Jurkat, Clone E6-1 (cell line): ENCODE measurements around the gene PTPRO. TPM values are rescaled to one million over a fixed set of nuclear protein-coding genes. Genes with fewer than 3 reads are reported as not detected.

Source experiments
- DNase-seq: peaks from one replicate; pipeline ENCODE4 v3.0.0-alpha.2; 2011; ENCODE audit warnings: low read depth, low spot score
- H3K4me3 ChIP-seq: 2 replicates; pipeline ENCODE4 v1.5.1; 2011; ENCODE audit warnings: mild to moderate bottlenecking, low read length, control low read depth, moderate library complexity
- polyA plus RNA-seq: library from polyadenylated mRNA; unstranded; fragments of >200 nt; gene quantifications from one replicate; pipeline ENCODE4 v1.2.1, GENCODE V29; 2012; ENCODE audit warnings: missing spikeins; ENCODE audit not compliant: insufficient read length, insufficient read depth

The PTPRO gene
- not detected for polyA plus RNA-seq

- DNase-seq = no peak
- H3K4me3 ChIP-seq = no peak within 1 kb of the TSS
These were observed at the start of gene PTPRO for GRCh38 chr12:15322164-15323061. Gene PTPRO (plus strand): TSS chr12:15322508.

- no peak overlapping the region for H3K4me3 ChIP-seq
- no peak for DNase-seq
These were observed 48.4 kb upstream of the PTPRO start for GRCh38 chr12:15273896-15274295.

- DNase-seq = no peak
- no peak overlapping the region for H3K4me3 ChIP-seq
These were observed 47.7 kb upstream of the PTPRO start for GRCh38 chr12:15274561-15274967.

GRCh38 chr12:15276088-15276698, 46.1 kb upstream of the PTPRO start:
- DNase-seq = no peak

GRCh38 chr12:15278816-15279658, 43.3 kb upstream of the PTPRO start:
- DNase-seq = peak; percentile 50
- H3K4me3 ChIP-seq = no peak overlapping the region

More at GRCh38 chr12:15276088-15276698, 46.1 kb upstream of the PTPRO start:
- H3K4me3 ChIP-seq = no peak overlapping the region

- no peak overlapping the region for H3K4me3 ChIP-seq
- DNase-seq = no peak
These were observed 41.4 kb upstream of the PTPRO start for GRCh38 chr12:15280930-15281329.

GRCh38 chr12:15289192-15289591, 33.1 kb upstream of the PTPRO start:
- H3K4me3 ChIP-seq = no peak overlapping the region
- DNase-seq = peak; percentile 4

GRCh38 chr12:15293731-15294130, 28.6 kb upstream of the PTPRO start:
- no peak overlapping the region for H3K4me3 ChIP-seq
- DNase-seq = no peak

- H3K4me3 ChIP-seq = no peak overlapping the region
- DNase-seq = no peak
These were observed 22.4 kb upstream of the PTPRO start for GRCh38 chr12:15299947-15300346.

- no peak for DNase-seq
These were observed 18.0 kb upstream of the PTPRO start for GRCh38 chr12:15304296-15304695.

GRCh38 chr12:15306605-15307004, 15.7 kb upstream of the PTPRO start:
- H3K4me3 ChIP-seq = no peak overlapping the region
- DNase-seq = no peak

More at GRCh38 chr12:15304296-15304695, 18.0 kb upstream of the PTPRO start:
- no peak overlapping the region for H3K4me3 ChIP-seq

- DNase-seq = no peak
- H3K4me3 ChIP-seq = no peak overlapping the region
These were observed 15.2 kb upstream of the PTPRO start for GRCh38 chr12:15307079-15307478.

- H3K4me3 ChIP-seq = no peak overlapping the region
- no peak for DNase-seq
These were observed 3.5 kb upstream of the PTPRO start for GRCh38 chr12:15318841-15319240.

- H3K4me3 ChIP-seq = no peak overlapping the region
- no peak for DNase-seq
These were observed 1.4 kb upstream of the PTPRO start for GRCh38 chr12:15320881-15321280.

- H3K4me3 ChIP-seq = no peak overlapping the region
- DNase-seq = no peak
These were observed 1.2 kb downstream of the PTPRO start for GRCh38 chr12:15323480-15323879.

- no peak overlapping the region for H3K4me3 ChIP-seq
- DNase-seq = no peak
These were observed 7.6 kb downstream of the PTPRO start for GRCh38 chr12:15329891-15330290.

- H3K4me3 ChIP-seq = no peak overlapping the region
- no peak for DNase-seq
These were observed 11.9 kb downstream of the PTPRO start for GRCh38 chr12:15334225-15334624.

- no peak overlapping the region for H3K4me3 ChIP-seq
- DNase-seq = no peak
These were observed 13.7 kb downstream of the PTPRO start for GRCh38 chr12:15335959-15336358.

- no peak overlapping the region for H3K4me3 ChIP-seq
- DNase-seq = no peak
These were observed 14.7 kb downstream of the PTPRO start for GRCh38 chr12:15336768-15337553.
